ENCODE data around the gene SF1. TPM values are rescaled to one million over a fixed set of nuclear protein-coding genes. Genes with fewer than 3 reads are reported as not detected.
"Not testable (repeated sequence)": the region's sequence is repeated elsewhere in the genome, so short reads cannot be mapped to it uniquely, and the experiment has no call there.

The SF1 gene, protein sequence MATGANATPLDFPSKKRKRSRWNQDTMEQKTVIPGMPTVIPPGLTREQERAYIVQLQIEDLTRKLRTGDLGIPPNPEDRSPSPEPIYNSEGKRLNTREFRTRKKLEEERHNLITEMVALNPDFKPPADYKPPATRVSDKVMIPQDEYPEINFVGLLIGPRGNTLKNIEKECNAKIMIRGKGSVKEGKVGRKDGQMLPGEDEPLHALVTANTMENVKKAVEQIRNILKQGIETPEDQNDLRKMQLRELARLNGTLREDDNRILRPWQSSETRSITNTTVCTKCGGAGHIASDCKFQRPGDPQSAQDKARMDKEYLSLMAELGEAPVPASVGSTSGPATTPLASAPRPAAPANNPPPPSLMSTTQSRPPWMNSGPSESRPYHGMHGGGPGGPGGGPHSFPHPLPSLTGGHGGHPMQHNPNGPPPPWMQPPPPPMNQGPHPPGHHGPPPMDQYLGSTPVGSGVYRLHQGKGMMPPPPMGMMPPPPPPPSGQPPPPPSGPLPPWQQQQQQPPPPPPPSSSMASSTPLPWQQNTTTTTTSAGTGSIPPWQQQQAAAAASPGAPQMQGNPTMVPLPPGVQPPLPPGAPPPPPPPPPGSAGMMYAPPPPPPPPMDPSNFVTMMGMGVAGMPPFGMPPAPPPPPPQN
- total RNA-seq = 62.4 TPM

DNA sequence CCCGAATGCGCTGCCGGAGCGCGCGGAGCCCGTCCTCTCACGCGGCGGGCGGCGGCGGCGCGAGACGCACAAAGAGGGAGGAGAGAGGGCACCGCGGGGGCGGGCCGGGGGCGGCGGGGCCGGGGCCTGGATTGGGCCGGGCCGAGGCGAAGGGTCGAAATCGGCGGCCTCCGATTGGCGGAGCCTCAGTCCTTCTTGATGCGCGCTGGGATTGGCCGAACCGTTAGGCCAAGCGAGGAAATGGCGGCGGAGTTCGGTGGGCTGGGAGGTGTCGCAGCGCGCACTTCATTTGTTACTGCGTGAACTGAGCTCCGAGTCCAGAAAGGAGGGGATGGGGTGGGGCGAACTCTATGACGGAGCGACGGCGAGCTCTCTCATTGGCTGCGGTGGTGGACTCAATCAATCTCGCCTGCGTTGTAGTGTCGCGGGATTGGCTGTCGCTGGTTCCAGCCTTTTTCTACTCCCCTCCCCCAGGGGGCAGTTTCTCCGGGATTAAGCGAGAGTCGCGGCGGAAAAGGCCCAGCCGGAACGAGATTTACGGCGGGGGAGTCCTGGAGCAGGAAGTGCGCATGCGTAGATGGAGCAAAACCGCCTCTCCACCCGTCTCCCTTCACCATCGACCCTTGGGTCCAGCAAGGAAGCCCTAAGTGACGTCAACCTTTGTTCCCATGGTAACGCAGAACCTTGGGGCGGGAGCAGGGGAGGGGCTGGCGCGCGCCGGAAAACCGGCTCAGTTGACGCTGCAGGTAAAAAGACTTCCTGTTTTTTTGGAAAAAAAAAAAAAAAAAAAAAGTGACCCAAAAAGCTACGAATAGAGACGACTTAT, at the start of gene SF1:
TSS of gene SF1 (minus strand) at position 70 of the 826 bp plus-strand sequence. CDS start 150 bp downstream, outside the sequence.
- peak; percentile 86 for FAIRE-seq

DNA sequence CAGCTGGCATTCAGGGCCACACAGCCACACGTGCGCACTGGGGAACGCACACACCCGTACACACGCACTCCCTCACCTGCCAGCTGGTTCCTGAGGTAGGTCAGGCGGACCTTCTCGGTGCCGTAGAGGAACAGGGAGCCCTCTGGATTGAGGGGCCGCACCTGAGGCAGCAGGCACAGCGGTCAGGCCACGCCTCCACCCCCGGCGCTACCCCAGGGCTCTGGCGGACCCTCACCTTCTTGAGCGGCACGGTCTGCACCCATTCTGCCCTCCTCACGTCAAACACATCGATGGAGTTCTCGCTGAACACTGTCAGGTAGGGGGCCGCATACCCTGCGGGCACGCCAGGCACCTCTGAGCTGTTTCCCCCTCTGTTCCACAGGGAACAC, 49.1 kb upstream of the SF1 start:
- DNase-seq (ENCODE audit: low spot score in 2 of 2) (no peak), FAIRE-seq (no peak)

More for the DNA sequence above, at the start of gene SF1:
- DNase-seq (ENCODE audit: low spot score in 2 of 2) = peak; percentile 94 to 95

DNA sequence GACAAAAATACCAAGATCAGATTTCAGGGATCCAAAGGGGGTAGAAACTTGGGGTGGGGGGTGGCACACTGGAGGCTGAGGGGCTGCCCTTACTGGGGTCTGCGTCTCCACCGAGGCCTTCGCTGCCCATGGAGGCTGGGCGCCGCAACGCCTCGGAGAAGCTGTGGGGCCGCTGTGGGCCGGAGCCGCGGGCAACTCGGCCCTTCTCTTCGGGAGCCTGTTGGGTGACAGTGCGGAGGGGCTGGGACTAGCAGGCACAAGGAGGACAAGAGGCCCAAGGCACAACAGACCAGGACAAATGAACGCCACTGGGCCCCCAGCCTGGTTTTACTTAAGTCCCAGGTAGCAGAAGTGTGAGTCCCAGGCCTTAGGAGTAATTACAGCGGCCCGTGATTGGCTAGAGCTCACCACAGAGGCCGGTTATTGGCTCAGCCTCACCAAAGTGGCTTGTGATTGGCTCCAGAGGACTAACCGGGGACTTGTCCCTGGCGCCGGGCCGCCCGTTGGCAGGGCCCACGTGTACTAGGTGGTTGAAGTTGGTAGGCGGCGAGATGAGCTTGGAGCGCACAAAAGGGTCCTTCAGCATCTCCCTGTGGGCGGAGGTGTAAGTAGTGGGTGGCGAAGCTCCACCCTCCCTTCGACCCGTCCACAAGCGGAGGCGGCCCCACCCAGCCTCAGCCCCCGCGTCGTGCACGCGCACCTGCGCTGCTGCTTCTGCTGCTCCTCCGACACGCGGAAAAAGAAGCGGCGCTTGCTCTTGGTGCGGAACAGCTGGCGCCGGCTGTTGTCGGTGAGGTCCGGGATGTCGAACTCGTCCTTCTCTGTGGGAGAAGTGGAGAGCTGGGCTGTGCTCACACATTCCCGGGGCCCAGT, 48.5 kb upstream of the SF1 start:
- no peak for FAIRE-seq
- DNase-seq (ENCODE audit: low spot score in 2 of 2) = no peak

DNA sequence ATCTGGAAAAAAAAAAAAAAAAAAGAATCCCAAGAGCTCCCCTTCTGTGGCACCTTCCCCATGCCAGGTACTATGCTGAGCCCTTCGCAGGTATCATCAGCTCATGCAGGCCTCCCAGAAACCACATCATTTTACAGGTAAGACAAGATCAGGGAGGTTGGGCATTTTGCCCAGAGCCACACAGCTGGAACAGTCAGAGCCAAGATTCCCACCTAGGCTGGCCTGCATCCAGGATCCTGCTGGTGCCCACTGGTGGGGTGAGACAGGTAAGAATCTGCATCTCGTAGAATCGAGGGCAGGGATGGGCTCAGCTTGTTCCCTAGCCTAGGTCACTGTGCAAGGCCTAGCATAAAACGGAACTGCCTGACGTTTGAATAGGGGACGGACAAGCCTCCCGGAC, 47.7 kb upstream of the SF1 start:
- DNase-seq (ENCODE audit: low spot score in 2 of 2) (no peak), FAIRE-seq (no peak)

DNA sequence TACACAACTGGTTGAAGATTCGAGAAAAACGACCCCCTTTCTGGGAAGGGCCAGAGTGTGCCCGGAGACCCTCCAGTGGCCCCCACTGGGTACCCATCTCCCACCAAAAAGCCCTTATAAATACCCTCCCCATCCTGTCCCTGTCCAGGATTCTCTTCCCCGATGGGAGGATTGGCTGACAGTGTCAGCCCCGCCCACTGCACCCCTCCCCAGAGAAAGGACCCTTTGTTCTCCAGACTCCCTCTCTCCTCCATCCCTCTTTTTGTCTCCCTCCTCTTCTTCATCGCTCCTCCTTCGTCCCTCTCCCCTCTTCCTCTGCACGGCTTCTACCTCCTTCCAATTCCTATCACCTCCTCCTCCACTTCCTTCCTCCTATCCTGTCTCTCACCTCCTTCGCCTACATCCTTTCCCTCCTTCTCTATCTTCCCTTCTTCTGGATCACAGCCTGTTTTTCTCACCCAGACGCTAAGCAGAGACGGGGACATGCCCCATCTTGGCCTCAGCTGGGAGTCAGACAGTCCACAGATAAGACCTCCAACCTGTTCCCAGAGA, 45.3 kb upstream of the SF1 start:
- FAIRE-seq = no peak

DNA sequence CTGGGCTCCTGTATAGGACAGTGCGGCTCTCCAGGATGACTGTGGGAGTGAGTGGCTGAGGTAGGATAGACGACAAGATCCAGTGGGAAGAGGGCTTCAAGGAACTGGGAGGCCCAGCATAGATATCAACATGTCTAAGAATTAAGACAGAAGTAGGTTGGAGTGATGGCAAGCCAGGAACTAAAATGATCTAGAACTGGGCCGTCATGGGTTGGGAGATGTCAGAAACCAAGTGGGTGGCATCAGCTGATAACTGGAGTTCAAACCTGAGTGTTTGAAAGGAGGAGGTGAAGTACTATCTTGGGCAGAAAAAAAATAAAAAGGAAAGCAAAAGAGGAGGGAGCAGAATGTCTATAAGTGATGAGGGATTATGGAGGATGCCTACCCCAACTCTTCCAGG, 39.1 kb upstream of the SF1 start:
- FAIRE-seq (no peak), DNase-seq (ENCODE audit: low spot score in 2 of 2) (no peak)

More for the DNA sequence above, 45.3 kb upstream of the SF1 start:
- DNase-seq (ENCODE audit: low spot score in 2 of 2) = no peak

DNA sequence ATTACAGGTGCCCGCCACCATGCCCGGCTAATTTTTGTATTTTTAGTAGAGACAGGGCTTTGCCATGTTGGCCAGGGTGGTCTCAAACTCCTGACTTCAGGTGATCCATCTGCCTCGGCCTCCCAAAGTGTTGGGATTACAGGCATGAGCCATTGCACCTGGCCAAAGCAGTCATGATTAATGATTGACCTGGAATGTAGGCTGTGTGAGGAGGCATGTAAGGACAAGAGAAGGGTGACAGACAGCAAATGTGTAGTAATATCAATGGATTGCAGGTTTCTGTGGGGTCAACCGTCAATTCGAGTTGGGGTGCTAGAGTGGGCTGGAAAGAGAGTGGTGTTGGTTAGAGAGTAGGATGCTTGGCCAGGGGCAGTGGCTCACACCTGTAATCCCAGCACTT, 37.1 kb upstream of the SF1 start:
- not testable (repeated sequence) for FAIRE-seq; DNase-seq (ENCODE audit: low spot score in 2 of 2)

DNA sequence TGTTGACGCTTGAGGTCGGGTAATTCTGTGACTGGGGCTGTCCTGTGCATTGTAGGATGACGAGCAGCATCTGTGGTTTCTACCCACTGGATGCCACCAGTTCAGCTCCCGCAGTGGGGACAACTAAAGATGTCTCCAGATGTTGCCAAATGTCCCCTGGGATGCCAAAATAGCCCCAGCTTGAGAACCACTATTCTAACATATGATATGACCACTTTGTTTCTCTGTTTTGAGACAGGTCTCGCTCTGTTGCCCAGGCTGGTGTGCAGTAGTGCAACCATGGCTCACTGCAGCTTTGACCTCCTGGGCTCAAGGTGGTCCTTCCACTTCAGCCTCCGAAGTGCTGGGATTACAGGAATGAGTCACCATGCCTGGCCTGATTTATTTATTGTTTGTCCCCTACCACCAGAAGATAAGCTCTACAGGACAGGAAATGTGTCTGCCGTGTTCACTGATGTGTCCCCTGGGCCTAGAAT, 36.4 kb upstream of the SF1 start:
- no peak for DNase-seq (ENCODE audit: low spot score in 2 of 2)
- FAIRE-seq = no peak

DNA sequence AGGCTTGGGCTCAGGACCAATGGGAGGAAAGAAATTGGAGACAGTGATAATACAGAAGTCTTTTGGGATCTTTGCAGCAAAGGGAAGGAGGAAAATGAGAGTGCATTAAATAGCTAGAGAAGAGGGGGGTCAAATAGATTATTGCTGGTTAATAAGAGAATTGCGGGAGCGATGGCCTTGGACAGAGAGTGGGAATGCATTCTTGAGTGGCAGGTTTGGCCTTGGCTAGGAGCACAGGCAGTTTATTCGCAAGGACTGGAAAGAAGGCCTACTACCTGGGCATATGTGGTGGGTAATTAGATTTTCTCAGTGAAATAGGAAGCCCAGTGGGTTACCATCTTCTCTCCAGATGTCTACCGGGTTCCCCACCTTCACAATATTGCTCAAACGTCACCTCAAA, 35.5 kb upstream of the SF1 start:
- no peak for FAIRE-seq

DNA sequence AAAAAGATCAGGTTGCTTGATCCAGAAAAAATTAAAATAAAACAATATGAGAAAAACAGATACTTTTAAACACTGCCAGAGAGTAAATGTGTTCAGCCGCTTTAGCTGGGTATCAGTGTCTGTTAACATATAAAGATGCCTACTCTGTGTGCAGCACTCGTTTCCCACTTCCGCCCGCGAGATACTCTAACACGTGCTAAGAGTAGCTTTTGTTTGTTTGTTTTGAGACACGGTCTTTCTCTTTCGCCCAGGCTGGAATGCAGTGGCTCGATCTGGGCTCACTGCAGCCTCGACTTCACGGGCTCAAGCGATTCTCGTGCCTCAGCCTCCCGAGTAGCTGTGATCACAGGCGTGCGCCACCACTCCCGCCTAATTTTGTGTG, 32.5 kb upstream of the SF1 start:
- FAIRE-seq = no peak
- no peak for DNase-seq (ENCODE audit: low spot score in 2 of 2)

More for the DNA sequence above, 35.5 kb upstream of the SF1 start:
- DNase-seq (ENCODE audit: low spot score in 2 of 2) = no peak

DNA sequence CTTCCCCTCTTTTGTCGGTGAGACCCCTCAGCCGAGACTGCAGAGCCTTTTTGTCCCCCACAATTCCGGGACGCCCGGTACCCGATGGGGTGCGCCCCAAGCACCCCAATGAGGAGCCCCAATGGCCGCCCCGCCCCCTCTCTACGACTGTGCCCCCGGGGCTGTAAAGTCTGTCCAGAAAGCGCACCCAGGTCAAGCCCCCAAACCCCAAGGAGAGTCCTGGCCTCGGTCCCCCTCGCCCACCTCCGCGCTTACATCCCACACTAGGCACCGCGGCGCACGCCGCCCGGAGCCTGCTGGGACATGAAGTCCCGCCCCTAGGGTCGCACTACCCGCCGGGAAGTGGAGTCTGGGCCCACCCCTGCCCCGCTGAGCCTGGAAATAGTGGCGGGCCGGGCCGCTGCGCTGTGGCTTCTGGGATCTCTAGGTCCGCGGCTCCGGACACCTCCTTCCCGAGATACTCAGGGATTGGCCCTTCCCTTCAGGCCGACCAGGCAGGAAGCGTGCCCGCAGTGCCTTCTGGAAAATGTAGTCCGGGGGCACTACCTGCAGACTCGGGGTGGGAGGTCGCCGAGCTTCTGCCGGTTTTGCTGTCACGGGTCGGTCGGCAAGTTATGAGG, 32.0 kb upstream of the SF1 start, which contains the start of gene MEN1:
TSS of gene MEN1 (minus strand) at position 281 of the 620 bp plus-strand sequence. CDS start 442 bp downstream, outside the sequence.
- no peak for FAIRE-seq
- DNase-seq (ENCODE audit: low spot score in 2 of 2) = peak; percentile 95 to 96

DNA sequence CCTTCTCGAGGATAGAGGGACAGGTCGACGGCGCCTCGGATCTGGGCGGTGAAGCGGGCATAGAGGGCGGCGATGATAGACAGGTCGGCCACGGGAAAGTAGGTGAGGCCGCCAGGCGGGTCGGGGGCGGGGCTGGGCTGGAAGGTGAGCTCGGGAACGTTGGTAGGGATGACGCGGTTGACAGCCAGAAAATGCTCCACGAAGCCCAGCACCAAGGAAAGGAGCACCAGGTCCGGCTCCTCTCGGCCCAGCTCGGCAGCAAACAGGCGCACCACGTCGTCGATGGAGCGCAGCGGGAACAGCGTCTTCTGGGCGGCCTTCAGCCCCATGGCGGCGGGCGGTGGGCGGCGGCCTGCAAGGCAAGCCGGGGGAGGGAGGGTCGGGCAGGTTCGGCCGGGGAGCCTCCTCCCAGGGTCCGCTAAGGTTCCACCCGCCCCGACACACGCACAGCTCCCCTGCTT, 31.5 kb upstream of the SF1 start:
- FAIRE-seq (no peak), DNase-seq (ENCODE audit: low spot score in 2 of 2) (peak in 1 of 2 donors; percentile 43)

DNA sequence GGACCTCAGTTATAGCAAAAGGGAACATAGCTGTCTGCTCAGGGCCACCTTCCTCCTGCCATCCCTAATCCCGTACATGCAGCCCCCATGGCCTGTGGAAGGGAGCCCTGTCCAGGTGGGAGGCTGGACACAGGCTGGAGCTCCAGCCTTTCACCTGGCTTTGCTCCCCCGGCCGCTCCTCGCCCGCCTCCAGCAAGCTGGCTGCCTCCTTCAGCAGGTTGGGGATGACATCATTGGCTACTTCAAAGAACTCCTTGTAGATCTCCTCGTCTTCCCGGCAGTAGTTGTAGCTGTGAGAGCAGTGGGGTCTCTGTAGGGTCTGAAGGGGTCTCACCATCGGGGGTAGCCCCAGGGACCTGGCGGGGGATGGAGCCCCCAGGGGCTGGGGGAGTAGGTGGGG, 27.1 kb upstream of the SF1 start:
- no peak for FAIRE-seq

DNA sequence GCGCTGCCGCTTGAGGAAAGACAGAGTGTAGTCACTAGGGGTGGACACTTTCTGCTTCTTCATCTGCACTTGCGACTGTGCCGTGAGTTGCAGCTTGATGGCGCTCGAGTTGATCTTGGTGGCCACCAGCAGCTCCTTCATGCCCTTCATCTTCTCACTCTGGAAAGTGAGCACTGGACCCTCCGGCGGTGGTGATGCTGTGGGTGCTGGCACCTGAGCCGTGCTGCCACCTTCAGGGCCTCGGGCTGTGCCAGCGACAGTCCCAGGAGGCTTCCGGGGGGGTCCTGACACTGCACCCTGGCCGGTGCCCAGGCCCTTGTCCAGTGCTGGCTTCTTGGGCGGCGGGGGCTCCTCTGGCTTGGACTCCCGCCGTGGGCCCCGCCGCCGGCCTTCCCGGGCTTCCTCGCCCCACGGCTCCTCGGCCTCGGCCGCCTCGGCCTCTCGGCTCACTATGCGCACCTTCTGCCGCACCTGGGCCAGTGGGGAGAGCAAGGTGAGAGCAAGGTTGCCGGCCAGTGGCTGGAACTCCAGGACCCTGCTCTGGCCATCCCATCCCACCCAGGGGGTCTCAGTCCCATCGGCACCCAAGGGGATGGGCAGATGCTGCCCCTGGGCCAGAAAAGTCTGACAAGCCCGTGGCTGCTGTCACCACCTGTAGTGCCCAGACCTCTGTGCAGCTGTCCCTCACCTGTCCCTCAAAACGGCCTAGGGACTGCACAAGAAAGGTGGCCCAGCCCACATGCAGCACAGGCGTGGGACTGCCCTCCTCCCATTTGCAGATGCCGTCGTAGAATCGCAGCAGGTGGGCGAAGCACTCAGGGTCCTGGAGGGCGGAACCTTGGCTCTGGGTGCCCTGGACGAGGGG, 26.2 kb upstream of the SF1 start:
- FAIRE-seq (no peak), DNase-seq (ENCODE audit: low spot score in 2 of 2) (no peak)

More for the DNA sequence above, 27.1 kb upstream of the SF1 start:
- no peak for DNase-seq (ENCODE audit: low spot score in 2 of 2)

DNA sequence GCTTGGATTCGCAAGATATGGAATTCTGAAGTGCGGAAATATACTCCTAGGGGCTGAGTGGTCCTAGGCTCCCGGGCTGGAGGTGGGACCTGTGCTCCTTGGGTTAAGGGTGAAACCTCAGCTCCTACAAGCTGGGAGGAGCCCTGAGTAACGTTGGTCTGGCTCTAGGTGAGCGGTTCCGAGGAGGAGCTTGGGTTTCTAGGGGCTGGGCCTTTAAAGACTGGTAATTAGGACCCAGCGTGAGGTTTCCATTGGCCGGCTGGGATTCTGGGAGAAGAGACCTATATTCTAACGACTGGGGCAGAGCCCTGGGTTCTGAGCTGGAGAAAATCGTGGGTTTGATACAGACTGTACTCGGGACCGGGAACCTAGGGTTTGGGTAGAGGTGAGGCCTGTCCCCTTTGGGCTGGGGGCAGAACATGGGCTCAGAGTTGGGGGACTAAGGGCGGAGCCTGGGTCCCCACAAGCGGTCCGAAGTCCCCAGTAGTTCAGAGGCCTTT, 25.6 kb upstream of the SF1 start:
- FAIRE-seq = no peak
- DNase-seq (ENCODE audit: low spot score in 2 of 2) = no peak

DNA sequence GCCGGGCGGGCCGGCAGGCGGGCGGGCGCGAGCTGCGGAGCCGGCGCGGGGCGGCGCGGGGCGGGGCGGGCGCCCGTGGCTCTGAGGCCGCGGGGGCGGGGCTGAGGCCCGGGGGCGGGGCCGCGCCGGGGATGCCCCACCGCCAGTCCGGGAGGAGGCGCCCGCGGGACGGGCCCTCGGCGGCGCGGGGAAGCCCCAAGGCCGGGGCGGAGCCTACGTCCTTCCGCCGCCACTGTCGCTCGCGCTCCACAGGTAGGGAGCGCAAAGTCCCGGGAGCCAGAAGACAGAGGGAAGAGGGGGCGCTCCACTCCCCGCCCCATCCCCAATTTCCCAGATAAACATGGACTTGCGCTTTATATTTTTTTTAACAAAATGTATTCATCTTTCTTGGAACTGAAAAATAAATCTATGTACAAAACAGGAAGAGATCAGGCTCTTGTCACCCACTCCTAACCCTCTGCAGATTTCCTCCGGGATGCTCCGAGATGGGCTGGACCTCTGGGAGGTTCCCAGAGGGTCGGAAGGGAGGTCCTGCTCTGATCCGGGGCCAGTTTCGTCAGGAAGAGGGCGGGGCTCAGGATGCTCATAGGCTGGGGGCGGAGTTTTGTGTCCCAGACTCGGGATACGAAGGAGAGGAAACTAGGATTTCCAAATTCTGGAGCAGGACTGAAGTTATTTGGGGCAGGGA, 25.0 kb upstream of the SF1 start, which contains the start of gene MAP4K2:
TSS of gene MAP4K2 (minus strand) at position 57 of the 688 bp plus-strand sequence. CDS start 65 bp downstream, outside the sequence.
- DNase-seq (ENCODE audit: low spot score in 2 of 2) (peak; percentile 97 to 98), FAIRE-seq (no peak)
